Tibial nerve (tissue), 4 donors: ENCODE measurements around the gene MIEF1. TPM values are rescaled to one million over a fixed set of nuclear protein-coding genes. Genes with fewer than 3 reads are reported as not detected.

Experiments used
- DNase-seq, 2 donors: peaks; one replicate each; pipeline ENCODE4 v3.0.0-alpha.2; 2019; ENCODE audit warnings: low spot score in 2 of 2
- H3K27ac ChIP-seq, 4 donors: fragments of 200-600 bp; sonication (generic) in 3 of 4; one replicate each; pipeline ENCODE4 v1.5.1; 2017 to 2019; ENCODE audit warnings: mild to moderate bottlenecking in 1 of 4
- H3K27me3 ChIP-seq, 2 donors: fragments of 200-600 bp; sonication (generic) in 1 of 2; one replicate each; pipeline versions ENCODE4 v1.5.1 to v1.6.0; 2017 to 2019
- H3K36me3 ChIP-seq, 3 donors: fragments of 200-600 bp; sonication (generic); one replicate each; pipeline ENCODE4 v1.5.1; 2018 to 2019
- H3K4me1 ChIP-seq, 4 donors: fragments of 200-600 bp; sonication (generic) in 3 of 4; one replicate each; pipeline ENCODE4 v1.5.1; 2017 to 2019
- H3K4me3 ChIP-seq, 4 donors: fragments of 200-600 bp; sonication (generic) in 3 of 4; one replicate each; pipeline ENCODE4 v1.5.1; 2017 to 2019; ENCODE audit warnings: mild to moderate bottlenecking in 1 of 4, moderate library complexity in 1 of 4
- H3K9me3 ChIP-seq, 4 donors: fragments of 200-600 bp; sonication (generic) in 3 of 4; one replicate each; pipeline ENCODE4 v1.5.1; 2017 to 2019
- CTCF ChIP-seq, 5 experiments: fragments of 200-600 bp in 3 of 5; fragments of 450-650 bp in 2 of 5; sonication (generic) in 3 of 5; IDR thresholded peaks; one replicate each; pipeline ENCODE4 v1.5.1; 2016 to 2019; ENCODE audit warnings: antibody characterized with exemption in 5 of 5, mild to moderate bottlenecking in 3 of 5, moderate library complexity in 2 of 5
- EP300 ChIP-seq, 2 donors: sonication (generic); formaldehyde crosslinking; IDR thresholded peaks; one replicate each; pipeline ENCODE4 v1.6.1; 2017; ENCODE audit warnings: antibody characterized with exemption in 2 of 2, mild to moderate bottlenecking in 1 of 2
- POLR2A ChIP-seq, 2 donors: fragments of 450-650 bp; IDR thresholded peaks; one replicate each; pipeline ENCODE4 v1.6.1; 2017; ENCODE audit warnings: antibody characterized with exemption in 2 of 2, mild to moderate bottlenecking in 2 of 2, moderate library complexity in 2 of 2
- WGBS, 2 donors: methylation state at CpG; one replicate each; pipeline ENCODE4 v1.1.5; 2018; 5-methylcytosine and 5-hydroxymethylcytosine counted together
- total RNA-seq, 4 donors: library from RNA; depleted of rRNA; stranded (reverse); fragments of >200 nt; gene quantifications; one replicate each; pipeline ENCODE4 v1.1.0, GENCODE V29; 2016

The MIEF1 gene
- total RNA-seq, 4 donors from 2014 or later, result 18.0 to 38.2 (median 26.9) TPM

GRCh38 chr22:39498368-39498767, 3.7 kb upstream of the MIEF1 start:
- Histone ChIP-seq H3K27me3 (no peaks in the 10 kb centered on the region), H3K4me3 (no peak overlapping the region), H3K36me3 (no peaks in the 10 kb centered on the region), H3K4me1 (peaks cover 0 to 70% (median 20%) of the 10 kb centered on the region in 4 donors), H3K9me3 (no peaks in the 10 kb centered on the region), H3K27ac (peak overlapping the region in 2 of 4 donors; percentile 32 to 95)
- no peak for DNase-seq
- TF ChIP-seq CTCF (IDR thresholded peaks at IDR 0.05) (no peak), POLR2A (IDR thresholded peaks at IDR 0.05) (no peak), EP300 (IDR thresholded peaks at IDR 0.05) (no peak)
- WGBS, 2 donors, result 39 to 50% methylated on average over 2 of the region's 2 CpGs

- no peak for DNase-seq
- 33 to 38% methylated on average over 3 of the region's 3 CpGs for WGBS, 2 donors
- peaks cover 0 to 70% (median 25%) of the 10 kb centered on the region in 4 donors for H3K4me1 ChIP-seq
- H3K4me3 ChIP-seq, result no peak overlapping the region
- H3K27ac ChIP-seq, result peak overlapping the region in 2 of 4 donors; percentile 32 to 95
- no peaks in the 10 kb centered on the region for H3K9me3 ChIP-seq
- H3K27me3 ChIP-seq, result no peaks in the 10 kb centered on the region
- no peaks in the 10 kb centered on the region for H3K36me3 ChIP-seq
- TF ChIP-seq EP300 (IDR thresholded peaks at IDR 0.05), result no peak
- TF ChIP-seq POLR2A (IDR thresholded peaks at IDR 0.05), result no peak
- TF ChIP-seq CTCF (IDR thresholded peaks at IDR 0.05), result no peak
Observed at GRCh38 chr22:39498802-39499201, 3.3 kb upstream of the MIEF1 start.

GRCh38 chr22:39500101-39500500, 2.0 kb upstream of the MIEF1 start:
- Histone ChIP-seq H3K9me3 (no peaks in the 10 kb centered on the region), H3K36me3 (peaks cover 0 to 12% (median 10%) of the 10 kb centered on the region in 3 donors), H3K27me3 (no peaks in the 10 kb centered on the region), H3K27ac (peak overlapping the region in 1 of 4 donors; percentile 95), H3K4me3 (no peak overlapping the region), H3K4me1 (peaks cover 0 to 73% (median 29%) of the 10 kb centered on the region in 4 donors)
- TF ChIP-seq POLR2A (IDR thresholded peaks at IDR 0.05), result no peak
- no peak for TF ChIP-seq CTCF (IDR thresholded peaks at IDR 0.05)
- TF ChIP-seq EP300 (IDR thresholded peaks at IDR 0.05), result no peak
- DNase-seq, result no peak
- WGBS, 2 donors, result 79% methylated on average over 6 of the region's 6 CpGs

- Histone ChIP-seq H3K27me3 (no peaks in the 10 kb centered on the region), H3K4me3 (peak overlapping the region; percentile 70 to 97 (median 88)), H3K9me3 (no peaks in the 10 kb centered on the region), H3K4me1 (peaks cover 0 to 73% (median 26%) of the 10 kb centered on the region in 4 donors), H3K36me3 (peaks cover 0 to 28% (median 19%) of the 10 kb centered on the region in 3 donors), H3K27ac (peak overlapping the region; percentile 76 to 97 (median 90))
- 33 to 61% methylated on average over 8 to 13 of the region's 13 CpGs for WGBS, 2 donors
- TF ChIP-seq POLR2A (IDR thresholded peaks at IDR 0.05), result peak in 1 of 2 donors; percentile 65
- TF ChIP-seq EP300 (IDR thresholded peaks at IDR 0.05), result no peak
- no peak for DNase-seq
Observed at GRCh38 chr22:39501644-39502108, 414 bp upstream of the MIEF1 start.

GRCh38 chr22:39502789-39503409, 809 bp downstream of the MIEF1 start:
- Histone ChIP-seq H3K27ac (peak overlapping the region; percentile 6 to 95 (median 86)), H3K27me3 (no peaks in the 10 kb centered on the region), H3K36me3 (peaks cover 0 to 40% (median 19%) of the 10 kb centered on the region in 3 donors), H3K4me3 (peak overlapping the region; percentile 70 to 97 (median 88)), H3K9me3 (no peaks in the 10 kb centered on the region), H3K4me1 (peaks cover 0 to 69% (median 26%) of the 10 kb centered on the region in 4 donors)
- TF ChIP-seq CTCF (IDR thresholded peaks at IDR 0.05) (no peak), EP300 (IDR thresholded peaks at IDR 0.05) (no peak), POLR2A (IDR thresholded peaks at IDR 0.05) (no peak)
- 6 to 10% methylated on average over 18 of the region's 18 CpGs for WGBS, 2 donors
- no peak for DNase-seq
